ENCODE measurements around the gene AIP. TPM values are rescaled to one million over a fixed set of nuclear protein-coding genes. Genes with fewer than 3 reads are reported as not detected.

AIP gene
- total RNA-seq, 1 donor from 2014 or later = 58.8 TPM

DNA sequence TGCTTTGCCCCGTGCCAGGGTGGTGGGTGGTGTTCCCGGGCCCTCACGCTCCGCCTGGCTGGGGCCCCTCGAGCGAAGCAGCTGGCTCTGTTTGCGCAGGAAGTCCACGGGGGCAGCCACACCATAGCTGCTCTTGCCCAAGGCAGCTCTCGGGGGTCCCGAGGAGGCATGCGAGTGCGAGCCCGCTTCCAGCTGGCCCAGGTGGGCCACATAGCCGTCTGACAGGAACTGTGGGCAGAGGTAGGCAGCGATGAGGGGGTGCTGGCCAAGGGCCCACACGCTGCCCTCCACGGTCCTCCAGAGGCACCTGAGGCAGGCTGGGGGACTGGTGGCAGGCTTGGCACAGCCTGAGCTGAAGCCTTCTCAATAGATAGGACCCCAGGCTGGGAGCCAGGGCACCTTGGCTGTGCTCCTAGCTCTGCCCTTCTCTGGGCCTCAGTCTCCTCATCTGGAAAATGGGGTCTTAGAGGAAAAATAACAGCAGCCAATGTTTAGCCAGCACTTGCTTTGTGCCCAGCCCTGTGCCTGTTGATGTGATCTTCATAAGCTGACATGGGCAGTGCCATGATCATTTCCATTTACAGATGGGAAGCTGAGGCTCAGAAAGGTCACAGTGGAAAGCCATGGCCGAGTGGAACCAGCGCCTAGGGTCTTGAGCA, 9.4 kb downstream of the AIP start:
- H3K9me3 Mint-ChIP-seq (ENCODE audit: low read depth) = no peaks in the 10 kb centered on the region
- no peak overlapping the region for H3K27ac Mint-ChIP-seq (ENCODE audit: unreplicated experiment)
- TF ChIP-seq, protein P1, sequence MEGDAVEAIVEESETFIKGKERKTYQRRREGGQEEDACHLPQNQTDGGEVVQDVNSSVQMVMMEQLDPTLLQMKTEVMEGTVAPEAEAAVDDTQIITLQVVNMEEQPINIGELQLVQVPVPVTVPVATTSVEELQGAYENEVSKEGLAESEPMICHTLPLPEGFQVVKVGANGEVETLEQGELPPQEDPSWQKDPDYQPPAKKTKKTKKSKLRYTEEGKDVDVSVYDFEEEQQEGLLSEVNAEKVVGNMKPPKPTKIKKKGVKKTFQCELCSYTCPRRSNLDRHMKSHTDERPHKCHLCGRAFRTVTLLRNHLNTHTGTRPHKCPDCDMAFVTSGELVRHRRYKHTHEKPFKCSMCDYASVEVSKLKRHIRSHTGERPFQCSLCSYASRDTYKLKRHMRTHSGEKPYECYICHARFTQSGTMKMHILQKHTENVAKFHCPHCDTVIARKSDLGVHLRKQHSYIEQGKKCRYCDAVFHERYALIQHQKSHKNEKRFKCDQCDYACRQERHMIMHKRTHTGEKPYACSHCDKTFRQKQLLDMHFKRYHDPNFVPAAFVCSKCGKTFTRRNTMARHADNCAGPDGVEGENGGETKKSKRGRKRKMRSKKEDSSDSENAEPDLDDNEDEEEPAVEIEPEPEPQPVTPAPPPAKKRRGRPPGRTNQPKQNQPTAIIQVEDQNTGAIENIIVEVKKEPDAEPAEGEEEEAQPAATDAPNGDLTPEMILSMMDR (IDR thresholded peaks at IDR 0.05) = no peak
- no peaks in the 10 kb centered on the region for H3K4me1 Mint-ChIP-seq (ENCODE audit: low read depth)
- no peak for DNase-seq (ENCODE audit: low spot score)
- H3K27me3 Mint-ChIP-seq (ENCODE audit: low read depth) = no peaks in the 10 kb centered on the region
- H3K4me3 Mint-ChIP-seq (ENCODE audit: unreplicated experiment) = no peak overlapping the region
- peaks cover 9% of the 10 kb centered on the region for H3K36me3 Mint-ChIP-seq (ENCODE audit: low read depth)

DNA sequence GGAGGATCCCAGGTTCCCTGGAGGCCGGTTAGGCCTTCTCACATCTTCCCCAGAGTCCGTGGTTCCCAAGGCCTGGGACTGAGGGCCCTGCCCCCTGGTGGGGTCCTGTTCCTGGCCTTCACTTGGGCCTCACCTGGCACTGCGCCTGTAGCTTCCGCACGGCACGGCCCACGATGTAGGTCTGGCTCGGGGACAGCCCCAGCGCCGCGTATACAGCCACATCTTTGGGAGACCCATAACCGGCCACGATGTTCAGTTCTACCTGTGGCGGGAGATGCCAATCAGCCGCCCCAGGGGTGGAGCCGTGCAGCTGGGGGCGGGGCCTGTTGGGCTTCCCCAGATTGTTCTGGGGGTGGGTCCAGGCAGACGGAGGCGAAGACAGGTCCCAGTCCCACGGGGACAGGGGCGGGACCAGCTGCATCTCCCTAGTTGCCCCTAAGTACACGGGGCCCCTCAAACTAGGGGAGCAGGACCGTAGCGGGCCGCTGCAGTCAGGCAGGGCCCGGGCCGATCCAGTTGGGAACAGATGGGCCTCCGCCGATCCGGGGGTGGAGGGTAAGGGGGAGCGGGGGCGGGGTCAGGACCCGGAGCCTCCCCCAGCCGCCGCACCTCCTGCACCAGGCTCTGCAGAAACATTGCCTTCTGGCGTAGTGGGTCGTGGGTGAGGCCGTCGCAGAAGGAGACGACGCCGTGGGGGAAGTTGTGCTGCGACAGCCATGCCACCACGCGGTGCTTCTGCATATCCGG, 10.1 kb downstream of the AIP start:
- TF ChIP-seq, protein P1 (IDR thresholded peaks at IDR 0.05) = peak; percentile 10

DNA sequence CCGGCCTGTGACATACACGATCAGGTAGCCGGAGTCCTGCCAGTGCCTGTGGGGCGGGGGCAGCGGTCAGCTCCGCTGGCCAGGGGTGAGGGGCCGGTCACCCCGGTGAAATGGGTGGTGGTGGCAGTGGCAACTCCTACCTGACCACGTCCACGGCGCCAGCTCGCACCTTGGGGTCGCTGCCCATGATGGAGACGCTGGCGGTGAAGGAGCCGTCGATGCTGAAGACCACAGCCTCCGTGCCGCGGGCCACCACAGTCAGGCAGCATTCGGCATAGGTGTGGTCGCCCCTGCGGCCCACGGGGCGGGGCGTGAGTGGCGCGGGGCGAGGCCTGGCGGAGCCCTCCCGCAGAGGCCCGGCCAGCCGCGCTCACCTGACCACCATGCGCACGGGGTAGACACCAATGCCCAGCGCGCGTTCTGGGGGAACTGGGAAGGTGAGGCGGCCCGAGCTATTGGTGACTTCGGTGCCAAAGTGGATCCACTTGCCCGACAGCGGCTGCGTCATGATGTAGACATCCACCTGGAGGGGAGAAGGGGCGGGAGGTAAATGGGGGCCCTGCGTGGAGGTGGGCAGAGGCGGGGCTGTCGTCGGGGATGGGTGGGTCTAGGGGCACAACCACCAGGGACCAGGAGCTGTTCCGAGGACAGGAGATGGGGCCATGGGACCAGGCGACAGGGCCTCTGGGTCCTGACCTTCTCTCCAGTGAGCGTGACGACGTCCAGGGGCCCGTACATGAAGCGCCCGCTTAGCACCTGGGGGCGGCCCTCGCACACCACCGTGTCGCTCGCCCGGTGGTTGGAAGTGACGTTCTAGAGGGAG, 10.9 kb downstream of the AIP start:
- H3K9me3 Mint-ChIP-seq (ENCODE audit: low read depth) = no peaks in the 10 kb centered on the region
- TF ChIP-seq, protein P1 (IDR thresholded peaks at IDR 0.05) = no peak
- H3K27me3 Mint-ChIP-seq (ENCODE audit: low read depth) = no peaks in the 10 kb centered on the region
- DNase-seq (ENCODE audit: low spot score) = no peak
- no peaks in the 10 kb centered on the region for H3K4me1 Mint-ChIP-seq (ENCODE audit: low read depth)
- H3K36me3 Mint-ChIP-seq (ENCODE audit: low read depth) = peaks cover 6% of the 10 kb centered on the region
- H3K4me3 Mint-ChIP-seq (ENCODE audit: unreplicated experiment) = no peak overlapping the region
- no peak overlapping the region for H3K27ac Mint-ChIP-seq (ENCODE audit: unreplicated experiment)

More for the DNA sequence above, 10.1 kb downstream of the AIP start:
- no peak for DNase-seq (ENCODE audit: low spot score)
- H3K9me3 Mint-ChIP-seq (ENCODE audit: low read depth) = no peaks in the 10 kb centered on the region
- peaks cover 7% of the 10 kb centered on the region for H3K36me3 Mint-ChIP-seq (ENCODE audit: low read depth)
- no peak overlapping the region for H3K27ac Mint-ChIP-seq (ENCODE audit: unreplicated experiment)
- no peaks in the 10 kb centered on the region for H3K4me1 Mint-ChIP-seq (ENCODE audit: low read depth)
- no peak overlapping the region for H3K4me3 Mint-ChIP-seq (ENCODE audit: unreplicated experiment)
- no peaks in the 10 kb centered on the region for H3K27me3 Mint-ChIP-seq (ENCODE audit: low read depth)

DNA sequence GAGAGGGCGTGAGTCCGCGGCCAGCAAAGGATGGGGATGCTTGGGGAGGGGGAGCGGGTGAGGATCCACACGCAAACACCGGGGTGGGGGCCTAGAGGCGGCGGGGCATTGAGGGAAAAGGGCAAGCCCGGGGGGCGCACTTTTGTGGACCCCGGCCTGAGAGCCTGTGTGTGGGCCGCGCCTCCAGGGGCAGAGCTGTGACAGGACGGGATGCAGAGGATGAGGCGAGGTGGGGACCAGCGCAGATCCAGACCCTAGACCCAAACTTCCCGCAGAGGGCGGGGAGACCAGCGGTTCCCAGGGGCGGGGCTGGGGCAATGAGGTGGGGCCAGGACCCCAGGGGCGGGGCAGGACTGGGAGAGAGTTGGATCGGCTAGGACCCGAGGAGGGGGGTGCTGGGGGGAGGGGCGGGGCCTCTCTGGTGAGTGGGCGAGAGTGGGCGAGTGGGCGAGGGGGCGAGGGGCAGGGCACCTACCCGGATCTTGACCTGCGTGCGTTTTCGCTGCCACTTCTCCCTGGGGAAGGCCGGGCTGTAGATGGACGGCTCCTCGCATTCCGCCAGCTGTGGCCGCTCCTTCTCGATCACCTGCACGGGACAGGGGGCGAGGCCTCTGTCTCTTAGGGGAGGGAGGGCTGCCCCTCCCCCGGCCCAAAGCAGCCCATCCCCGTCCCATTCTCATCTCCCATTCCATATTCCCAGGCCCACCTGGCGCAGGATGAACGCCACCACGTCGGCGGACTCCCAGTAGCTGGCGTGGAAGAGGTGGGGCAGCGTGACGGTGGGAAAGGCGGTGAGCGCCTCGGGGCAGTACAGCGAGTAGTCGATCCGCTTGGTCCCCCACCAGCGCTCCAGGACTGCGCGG, 11.8 kb downstream of the AIP start:
- no peak overlapping the region for H3K27ac Mint-ChIP-seq (ENCODE audit: unreplicated experiment)
- TF ChIP-seq, protein P1 (IDR thresholded peaks at IDR 0.05) = no peak
- H3K4me3 Mint-ChIP-seq (ENCODE audit: unreplicated experiment) = no peak overlapping the region
- no peaks in the 10 kb centered on the region for H3K9me3 Mint-ChIP-seq (ENCODE audit: low read depth)
- H3K4me1 Mint-ChIP-seq (ENCODE audit: low read depth) = no peaks in the 10 kb centered on the region
- H3K27me3 Mint-ChIP-seq (ENCODE audit: low read depth) = no peaks in the 10 kb centered on the region
- DNase-seq (ENCODE audit: low spot score) = no peak
- peaks cover 5% of the 10 kb centered on the region for H3K36me3 Mint-ChIP-seq (ENCODE audit: low read depth)
